ENCODE data around the gene CLASRP.

GRCh38 chr19:45063851-45064801, 25.3 kb downstream of the CLASRP start:
- TF ChIP-seq CTCF (optimal IDR thresholded peaks at IDR 0.05 in 1 of 3, IDR thresholded peaks at IDR 0.05 in 1 of 3, conservative IDR thresholded peaks at IDR 0.05 in 1 of 3; ENCODE audit: extremely low read depth in 1 of 3, insufficient read depth in 2 of 3, low read length in 3 of 3) (no peak), EZH2 (IDR thresholded peaks at IDR 0.05; ENCODE audit: low read length) (no peak)
